NK-92 treated with Interleukin-12 subunit alpha and Interleukin-12 subunit beta, amount 100 ng/mL, for 24 hours (cell line): Measurements from ENCODE around the gene TEX38.
"Not testable (repeated sequence)": the region's sequence is repeated elsewhere in the genome, so short reads cannot be mapped to it uniquely, and the experiment has no call there.

Source experiments
- DNase-seq: peaks from one replicate; lab custom pipeline; 2025; lab: John Stamatoyannopoulos, UW

Gene TEX38

DNA sequence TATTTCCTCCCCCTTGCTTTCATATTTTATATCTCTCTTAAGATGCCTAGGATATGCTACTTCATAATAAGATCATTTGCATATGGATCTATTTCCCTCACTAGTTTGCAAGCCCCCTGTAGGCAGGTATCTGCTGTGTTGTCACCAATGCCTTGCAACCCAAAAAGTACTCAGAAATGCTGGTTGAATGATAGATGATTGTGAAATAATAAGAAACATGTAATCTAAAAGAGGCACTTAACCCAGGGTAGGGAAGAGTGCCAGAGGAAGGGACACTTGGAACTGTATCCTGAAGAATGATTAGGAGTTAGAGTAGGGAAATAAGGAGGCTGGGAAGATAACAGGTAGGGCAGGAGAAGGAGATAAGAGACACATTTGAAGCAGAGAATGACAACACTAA lies 15.8 kb upstream of the TEX38 start:
- no peak for DNase-seq

DNA sequence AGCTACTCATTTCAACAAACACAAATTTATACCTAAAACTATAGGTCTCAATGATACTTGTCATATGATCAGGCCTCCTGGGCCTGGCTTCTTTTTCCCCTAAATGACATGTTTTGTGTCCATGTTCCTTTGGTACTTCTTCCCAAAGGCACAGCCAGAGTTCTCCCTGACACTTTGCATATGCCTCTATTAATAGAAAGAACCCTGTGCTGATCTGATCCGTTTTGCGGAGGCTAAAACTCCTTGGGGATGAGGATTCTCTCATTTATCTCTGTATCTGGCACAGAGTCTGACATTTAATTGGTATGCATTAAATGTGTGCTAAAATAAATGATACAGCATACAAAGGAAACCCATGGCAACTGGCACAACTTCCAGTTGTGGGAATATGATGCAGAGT lies 15.0 kb upstream of the TEX38 start:
- no peak for DNase-seq

DNA sequence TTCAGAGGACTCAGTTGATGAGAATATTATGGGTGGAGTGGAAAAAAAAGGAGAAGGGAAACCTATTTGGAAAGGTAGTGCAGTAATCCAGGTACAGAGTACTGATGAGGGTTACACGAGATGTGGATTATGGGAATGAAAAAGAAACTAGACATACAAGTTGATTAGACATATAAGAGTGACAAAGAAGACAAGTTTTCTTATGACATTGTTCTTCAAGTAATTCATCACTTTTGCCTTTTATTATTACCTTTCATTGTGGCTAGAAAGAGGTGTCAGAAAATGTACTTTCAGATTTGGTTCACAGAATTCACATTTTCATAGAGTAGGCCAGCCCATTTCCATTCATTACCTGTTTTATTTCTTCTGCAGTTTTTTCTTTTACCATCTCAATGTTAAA lies 13.9 kb upstream of the TEX38 start:
- no peak for DNase-seq

DNA sequence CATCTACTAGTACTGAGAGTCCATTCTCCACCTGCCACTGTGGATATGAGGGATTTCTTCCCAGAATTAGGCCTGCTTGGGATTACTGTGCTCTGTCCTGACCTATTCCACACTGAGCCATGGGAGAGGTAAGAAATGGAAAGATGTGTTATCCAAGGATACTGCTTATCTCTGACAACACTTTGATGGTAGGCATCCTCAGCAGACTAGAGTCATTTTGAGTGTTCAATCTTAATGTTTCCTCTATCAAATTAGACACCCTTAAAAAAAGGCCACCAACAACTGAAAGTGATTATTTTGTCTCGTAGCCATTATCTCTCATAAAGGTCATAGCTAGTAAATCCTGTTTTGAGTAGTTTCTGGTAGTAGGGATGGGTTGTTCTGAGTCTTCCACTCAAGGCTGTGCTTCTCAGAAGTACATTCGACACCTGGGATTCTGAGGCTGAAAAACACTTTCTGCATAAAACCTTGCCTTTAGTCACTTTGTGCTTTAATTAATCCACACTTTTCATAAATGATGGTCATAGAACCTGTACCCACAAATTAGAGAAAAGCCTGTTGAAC lies 12.3 kb upstream of the TEX38 start:
- no peak for DNase-seq

DNA sequence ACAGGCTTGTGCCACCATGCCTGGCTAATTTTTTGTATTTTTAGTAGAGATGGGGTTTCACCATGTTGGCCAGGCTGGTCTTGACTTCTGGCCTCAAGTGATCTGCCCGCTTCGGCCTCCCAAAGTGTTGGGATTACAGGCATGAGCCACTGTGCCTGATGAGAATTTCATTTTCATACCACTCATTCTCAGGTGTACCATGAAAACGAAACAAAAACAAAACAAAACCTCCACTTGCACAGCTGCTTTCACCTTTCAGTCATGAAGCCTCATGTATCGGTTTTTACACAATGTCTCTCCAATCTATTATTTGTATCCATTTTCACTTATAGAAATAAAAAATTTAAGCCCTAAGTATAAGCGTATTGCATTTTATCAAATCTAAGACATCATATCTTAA lies 11.5 kb upstream of the TEX38 start:
- not testable (repeated sequence) for DNase-seq

DNA sequence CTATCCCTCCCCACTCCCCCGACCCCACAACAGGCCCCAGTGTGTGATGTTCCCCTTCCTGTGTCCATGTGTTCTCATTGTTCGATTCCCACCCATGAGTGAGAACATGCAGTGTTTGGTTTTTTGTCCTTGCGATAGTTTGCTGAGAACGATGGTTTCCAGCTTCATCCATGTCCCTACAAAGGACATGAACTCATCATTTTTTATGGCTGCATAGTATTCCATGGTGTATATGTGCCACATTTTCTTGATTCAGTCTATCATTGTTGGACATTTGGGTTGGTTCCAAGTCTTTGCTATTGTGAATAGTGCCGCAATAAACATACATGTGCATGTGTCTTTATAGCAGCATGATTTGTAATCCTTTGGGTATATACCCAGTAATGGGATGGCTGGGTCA lies 8.7 kb upstream of the TEX38 start:
- not testable (repeated sequence) for DNase-seq

DNA sequence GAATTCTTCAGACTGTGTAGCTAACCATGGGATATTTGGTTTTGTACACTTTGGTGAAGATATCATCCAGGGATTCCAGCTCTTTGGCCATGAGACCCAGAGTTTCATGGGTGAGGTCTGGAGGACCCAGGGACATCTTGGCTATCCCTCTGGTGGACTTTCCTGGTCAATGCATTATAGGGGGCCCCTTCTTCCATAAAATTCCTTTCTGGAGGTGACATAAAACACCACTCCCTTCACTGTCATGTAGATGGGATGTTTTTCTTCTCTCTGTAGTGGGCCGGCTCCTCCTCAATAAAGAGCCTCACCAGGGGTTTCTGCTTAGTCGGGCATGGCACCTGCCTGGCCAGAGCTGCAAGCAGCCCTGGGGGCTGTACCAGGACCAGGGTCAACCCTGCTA lies 5.7 kb upstream of the TEX38 start:
- DNase-seq, result no peak

DNA sequence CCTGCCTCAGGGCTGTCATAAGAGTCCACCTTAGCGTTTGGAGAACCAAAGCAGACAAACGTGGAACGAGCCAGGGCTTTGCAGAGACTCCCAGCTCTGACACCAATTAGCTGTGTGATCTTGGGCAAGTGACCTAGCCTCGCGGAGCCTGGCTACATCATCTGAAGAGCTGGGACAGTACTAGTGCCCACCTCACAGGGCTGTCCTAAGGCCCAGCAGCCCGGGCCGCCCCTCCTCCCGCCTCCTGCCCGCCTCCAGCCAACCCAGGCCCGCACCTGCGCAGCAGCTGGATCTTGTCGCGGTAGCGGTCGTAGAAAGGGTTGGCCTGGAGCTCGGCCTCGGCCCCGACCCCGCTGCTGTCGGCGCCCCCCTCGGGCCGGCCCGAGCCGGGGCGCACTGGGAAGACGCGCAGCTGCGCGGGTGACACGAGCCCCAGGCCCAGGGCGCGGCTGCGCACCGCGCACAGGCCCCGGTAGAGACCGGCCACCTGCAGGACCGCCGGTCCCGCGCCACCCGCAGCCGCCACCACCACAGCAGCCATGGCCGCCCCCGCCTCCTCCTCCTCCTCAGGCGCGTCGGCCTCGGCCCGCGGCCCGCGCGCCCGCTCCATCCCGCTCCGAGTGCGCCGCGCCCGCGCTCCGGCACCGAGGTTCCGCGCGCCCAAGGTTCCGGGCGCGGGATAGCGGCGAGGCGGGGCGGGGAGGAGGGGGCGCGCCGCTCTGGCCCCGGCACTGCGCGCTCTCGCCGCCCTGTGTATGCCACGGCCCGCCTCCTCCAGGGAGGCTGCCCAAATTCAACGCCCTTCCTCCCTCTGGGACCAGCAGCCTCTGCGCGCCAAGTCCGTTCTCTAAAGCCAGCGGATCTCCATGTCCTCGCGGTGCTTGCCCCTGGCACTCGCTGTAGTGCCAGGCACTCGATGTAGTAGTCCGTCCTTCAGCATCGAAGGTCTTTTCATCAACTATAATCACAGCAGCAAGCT lies 3.6 kb upstream of the TEX38 start, which contains the start of gene ATPAF1:
Gene ATPAF1 (minus strand): TSS at position 583 of the 979 bp plus-strand sequence. CDS start 42 bp downstream, at position 541.
- DNase-seq, result peak; percentile 9

DNA sequence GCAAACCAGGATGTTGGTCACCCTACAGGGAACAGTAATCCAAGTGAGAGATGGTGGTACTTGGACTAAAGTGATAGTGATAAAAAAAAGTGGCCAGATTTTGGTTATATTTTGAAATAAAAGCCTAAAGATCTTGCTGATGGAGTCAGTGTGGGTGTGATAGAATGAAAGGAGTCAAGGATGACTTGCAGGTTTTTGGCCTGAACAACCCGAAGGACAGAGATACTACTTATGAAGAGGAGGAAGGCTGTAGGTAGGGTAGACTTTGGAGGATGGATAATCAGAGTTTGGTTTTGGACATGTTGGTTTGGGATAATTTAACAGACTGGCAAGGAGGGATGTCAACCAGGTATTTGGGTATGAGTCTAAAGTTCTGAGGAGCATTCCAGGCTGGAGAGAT lies 1.5 kb upstream of the TEX38 start:
- no peak for DNase-seq

DNA sequence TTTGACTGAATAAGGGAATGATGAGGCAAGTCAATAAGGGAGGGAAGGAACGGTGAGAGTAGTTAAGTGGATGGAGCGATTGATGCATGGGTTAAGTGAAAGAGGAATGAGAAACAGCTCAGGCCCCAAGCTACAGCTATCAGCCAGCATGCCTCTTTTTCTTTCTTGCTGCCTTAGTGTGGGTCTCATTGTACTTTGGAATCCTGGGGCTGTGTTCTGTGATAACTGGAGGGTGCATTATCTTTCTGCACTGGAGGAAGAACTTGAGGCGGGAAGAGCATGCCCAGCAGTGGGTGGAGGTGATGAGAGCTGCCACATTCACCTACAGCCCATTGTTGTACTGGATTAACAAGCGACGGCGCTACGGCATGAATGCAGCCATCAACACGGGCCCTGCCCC lies 1.0 kb downstream of the TEX38 start:
- no peak for DNase-seq

DNA sequence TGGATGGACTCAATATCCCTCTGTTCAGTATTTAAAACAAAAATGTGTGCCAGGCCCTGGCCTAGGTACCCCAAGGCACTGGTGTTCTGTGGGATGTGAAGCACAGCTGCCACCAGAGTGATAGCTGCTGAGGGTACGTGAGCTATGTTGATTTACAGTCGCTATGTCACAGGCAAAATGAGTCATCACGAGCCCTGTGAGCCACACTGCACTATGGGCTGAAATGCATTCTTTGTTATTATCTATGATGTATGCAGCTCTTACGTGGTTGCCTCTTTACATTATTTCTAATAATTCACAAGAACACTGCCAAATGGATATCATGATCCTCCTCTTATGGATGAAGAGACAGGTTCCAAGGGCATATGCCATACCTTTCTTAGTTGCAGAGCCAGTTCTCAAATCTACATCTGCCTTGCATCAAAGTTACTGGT lies 2.1 kb downstream of the TEX38 start:
- DNase-seq, result no peak

DNA sequence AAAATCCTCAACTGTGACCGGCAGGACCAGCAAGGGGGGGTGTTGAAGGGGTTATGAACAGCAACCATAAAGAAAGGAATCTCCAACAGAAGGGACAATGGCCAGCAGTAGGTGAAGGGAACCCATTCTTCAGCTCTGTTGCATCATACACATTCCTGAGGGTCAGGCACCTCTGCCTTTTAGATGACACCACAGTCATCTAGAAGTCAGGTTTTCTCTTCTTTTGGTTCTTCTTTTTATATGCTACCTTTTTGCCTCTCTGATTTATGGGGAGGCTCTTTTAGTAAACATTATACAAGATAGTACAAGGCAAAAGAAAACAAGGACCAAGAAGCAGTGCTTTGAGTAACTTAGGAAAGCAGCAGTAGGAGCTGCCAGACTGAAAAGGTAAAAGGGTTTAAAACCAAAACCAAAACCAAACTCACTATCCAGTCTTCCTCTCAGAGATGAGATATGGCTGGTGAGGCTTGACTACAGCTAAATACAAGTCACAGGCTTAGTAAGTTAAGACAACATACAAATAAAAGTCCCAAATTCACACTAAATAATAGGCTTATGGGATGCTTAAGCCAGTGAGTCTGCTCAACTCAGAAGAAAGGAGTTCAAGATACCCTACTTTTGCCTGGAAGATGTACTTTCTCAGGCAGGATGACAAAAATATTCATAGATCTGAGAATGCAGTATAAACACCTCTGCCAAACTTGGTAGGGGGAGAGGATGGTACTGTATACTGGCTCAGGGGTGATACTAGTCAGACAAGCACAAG lies 4.1 kb downstream of the TEX38 start:
- no peak for DNase-seq

DNA sequence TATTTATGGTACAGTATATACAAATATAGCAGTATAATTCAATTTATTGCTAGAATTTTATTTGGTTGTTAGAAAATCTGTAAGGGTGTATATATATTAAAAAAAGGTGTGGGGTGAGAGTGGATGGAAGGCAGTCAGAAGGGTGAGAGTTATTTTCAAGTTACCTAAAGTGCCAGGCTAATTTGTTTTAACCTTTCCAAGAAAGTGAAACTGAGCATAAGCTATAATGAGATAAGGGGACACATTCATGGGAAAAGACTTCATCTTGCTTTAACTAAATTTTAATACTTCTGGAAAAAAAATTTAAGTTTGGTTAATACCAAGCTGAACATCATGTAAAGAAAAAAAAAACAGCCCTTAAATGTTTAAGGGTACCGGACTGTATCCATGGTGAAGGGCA lies 4.9 kb downstream of the TEX38 start:
- no peak for DNase-seq

DNA sequence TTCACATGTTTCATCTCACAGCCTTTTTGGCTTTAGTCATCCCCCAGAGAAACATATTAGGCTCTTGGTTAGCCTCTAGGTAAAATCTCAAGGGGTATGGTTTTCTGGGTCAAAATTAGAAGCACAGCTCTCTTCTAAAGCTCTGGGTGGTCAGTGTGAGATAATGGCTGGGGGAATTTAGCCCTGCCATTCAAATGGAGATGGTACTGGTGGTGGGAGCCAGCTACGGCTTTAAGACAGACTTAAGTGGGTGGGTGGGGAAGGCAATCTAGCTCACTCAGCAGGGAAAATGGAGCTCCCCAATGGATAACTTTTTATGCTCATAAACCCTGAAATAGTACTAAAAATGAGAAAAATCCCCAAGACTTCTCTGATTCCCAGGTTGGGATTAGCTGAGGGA lies 5.7 kb downstream of the TEX38 start:
- DNase-seq, result no peak

DNA sequence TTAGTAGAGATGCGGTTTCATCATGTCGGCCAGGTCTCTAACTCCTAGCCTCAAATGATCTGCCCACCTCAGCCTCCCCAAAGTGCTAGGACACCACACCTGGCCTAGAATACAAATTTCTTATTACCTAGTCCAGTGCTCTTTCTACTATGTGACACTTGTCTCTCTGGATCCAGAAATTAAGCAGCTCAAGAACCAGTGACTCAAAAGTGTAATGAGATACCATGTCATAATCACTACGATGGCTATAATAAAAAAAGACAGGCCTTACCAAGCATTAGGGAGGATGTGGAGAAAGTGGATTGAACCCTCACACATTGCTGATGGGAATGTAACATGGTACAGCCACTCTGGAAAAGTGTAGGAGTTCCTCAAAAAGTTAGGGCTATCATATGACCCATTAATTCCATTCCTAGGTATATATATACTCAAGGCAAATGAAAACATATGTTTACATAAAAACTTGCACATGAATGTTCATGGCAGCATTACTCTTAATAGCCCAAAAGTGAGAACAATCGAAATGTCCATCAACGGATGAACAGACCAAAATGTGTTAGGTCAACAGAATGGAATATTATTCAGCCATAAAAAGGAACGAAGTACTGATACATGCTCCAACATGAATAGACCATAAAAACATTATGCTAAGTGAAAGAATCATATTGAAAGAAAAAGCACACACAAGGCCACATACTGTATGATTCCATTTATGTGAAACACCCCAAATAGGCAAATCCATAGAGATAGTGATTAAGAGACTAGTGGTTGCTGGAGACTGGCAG lies 8.3 kb downstream of the TEX38 start:
- no peak for DNase-seq

DNA sequence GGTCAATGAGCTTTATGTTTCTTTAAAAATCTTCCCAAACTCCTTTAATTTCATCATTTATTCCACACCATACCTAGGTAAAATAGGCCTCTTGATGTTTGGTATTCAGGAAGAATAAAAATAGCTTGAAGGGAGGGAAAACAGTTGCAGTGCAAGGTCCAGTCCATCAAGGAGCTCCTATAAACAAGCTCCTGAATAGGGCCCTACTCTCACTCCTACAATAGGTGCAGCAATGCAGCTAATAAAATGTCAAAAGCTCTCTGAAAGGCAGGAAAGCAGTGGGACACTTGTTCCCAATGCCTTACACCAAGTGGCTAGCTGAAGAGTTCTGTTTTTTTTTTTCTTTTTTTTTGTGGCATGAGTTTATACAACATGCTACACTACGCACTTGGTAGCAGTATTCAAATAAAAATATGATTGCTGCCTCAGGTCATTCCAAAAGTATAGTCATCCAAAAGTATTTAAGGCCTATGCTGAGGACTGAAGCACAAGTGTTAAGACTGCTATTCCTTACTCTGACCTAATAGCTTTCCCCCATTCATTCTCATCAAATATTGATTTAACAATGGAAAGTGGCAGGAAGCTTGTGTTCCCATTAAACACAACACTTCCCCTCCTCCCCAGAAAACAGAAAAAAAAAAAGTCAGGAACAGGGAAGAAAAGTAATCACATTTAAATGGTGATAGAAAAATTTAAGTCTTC lies 9.8 kb downstream of the TEX38 start:
- no peak for DNase-seq

DNA sequence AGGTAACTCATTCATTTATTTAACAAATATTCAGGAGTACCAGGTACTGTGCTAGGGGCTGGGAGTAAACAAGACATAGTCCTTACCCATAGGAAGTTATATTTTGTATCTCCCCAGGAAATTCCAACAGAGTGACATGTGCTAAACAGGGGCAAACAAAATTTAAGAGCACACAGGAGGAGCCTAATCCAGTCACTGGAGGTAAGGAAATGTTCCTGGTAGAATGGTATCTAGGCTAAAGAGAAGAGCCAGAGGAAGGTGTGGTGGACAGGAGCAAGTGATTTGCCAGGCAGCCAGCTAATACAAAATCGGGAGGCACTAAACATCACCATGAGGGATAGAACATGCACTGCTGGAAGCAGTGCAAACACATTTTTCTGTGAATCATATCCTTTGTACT lies 10.4 kb downstream of the TEX38 start:
- no peak for DNase-seq

DNA sequence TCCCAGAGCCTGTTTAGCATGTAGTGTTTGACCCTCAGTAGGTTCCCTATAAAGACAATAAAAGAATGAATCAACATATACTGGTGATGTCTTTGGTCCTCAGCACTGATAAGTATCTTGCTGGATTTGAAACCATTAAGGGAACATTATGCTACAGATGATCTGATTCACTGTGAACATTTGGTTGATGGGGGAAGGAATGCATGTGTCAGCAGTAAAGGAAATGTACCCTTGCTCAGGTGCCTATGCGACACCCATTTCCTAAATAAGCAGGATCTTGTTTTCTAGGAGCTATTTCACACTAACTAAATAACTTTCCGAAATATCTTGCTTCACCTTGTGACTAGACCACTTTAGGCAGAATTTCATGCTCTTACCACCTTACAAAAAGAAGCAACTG lies 13.0 kb downstream of the TEX38 start:
- DNase-seq, result no peak

DNA sequence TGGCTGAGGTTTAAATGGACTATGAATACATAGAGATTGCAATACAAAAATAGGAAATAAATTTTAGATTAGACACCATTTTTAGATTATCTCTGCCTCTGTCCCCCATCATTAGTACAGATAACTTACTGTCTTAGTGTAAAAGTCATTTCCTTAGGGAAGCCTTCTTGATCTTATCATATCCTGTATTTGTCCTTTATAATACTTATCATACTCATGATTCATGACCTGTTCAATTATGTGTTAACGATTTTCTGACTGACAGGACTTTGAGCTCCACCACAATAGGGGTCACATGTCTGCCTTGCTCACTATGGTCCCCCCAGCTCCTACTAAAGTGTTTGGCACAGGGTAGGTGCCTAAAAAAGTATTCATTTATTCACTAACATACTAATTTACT lies 14.6 kb downstream of the TEX38 start:
- DNase-seq, result no peak

DNA sequence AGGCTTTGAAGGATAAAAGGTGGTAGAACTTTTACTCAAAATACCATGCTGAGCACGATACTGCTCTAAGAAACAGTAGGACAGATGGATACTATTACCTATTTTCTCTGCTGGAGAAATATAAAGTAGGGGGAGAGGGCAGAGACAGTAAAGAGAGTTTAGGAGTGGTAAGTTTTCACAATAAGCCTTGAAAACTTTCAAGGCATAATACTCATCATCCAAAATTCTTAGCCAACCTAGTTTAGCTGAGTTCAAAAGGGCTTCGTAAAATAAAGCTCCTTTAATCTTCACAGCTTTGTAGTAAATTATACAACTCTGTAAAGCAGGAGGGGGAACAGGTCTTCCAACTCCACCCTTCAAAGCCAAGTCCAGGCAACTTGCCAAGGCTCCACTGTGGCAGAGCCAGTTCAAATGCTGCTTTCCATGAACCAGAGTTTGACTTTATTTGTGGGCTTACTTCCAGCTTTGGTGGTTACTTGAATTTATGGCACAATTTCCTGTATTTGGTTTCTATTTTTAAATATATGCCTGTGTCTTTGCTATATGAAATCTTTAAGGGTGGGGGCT lies 15.5 kb downstream of the TEX38 start:
- no peak for DNase-seq

DNA sequence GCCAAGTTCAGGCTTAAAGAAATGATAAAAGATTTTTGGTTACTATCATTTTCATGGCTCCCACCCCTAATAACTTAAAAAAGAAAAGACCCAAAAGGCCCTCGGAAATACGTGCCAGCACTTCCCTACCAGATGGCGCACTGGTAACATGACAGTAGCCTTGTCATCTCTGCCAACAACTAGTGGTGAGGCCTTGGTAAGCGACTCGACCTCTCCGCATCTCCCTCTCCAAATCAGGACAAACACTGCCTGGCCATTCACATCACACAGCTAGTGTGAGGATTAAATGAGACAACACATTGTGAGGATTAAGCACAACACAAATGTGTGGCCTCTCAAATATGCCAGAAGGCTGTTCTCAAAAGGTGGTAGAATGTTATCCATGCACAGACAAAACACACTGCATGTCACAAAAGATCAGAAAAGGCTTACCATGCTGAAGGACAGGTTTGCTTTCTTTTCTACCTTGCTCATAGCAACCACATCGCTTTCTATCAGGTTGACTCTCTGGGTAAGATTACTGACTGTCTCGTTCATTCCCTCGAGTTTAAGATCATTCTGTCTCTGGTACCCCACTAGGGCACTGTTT lies 16.4 kb downstream of the TEX38 start:
- no peak for DNase-seq
